Esophagus muscularis mucosa (tissue), 4 donors: ENCODE data around the gene ARHGEF37. TPM values are rescaled to one million over a fixed set of nuclear protein-coding genes. Genes with fewer than 3 reads are reported as not detected.

Source experiments
- DNase-seq: peaks from one replicate; pipeline ENCODE4 v3.0.0-alpha.2; 2017; ENCODE audit errors: extremely low spot score
- H3K27ac ChIP-seq, 4 donors: fragments of 200-600 bp; sonication (generic); replicated peaks in 1 of 4; 1 replicate in 3 of 4; 2 replicates in 1 of 4; pipeline ENCODE4 v1.5.1; 2016 to 2019; ENCODE audit warnings: mild to moderate bottlenecking in 1 of 4
- H3K27me3 ChIP-seq, 4 donors: fragments of 200-600 bp; sonication (generic); one replicate each; pipeline versions ENCODE4 v1.5.1 to v1.6.0; 2016 to 2019
- H3K36me3 ChIP-seq, 4 donors: fragments of 200-600 bp; sonication (generic); one replicate each; pipeline ENCODE4 v1.5.1; 2016 to 2019
- H3K4me1 ChIP-seq, 4 donors: fragments of 200-600 bp; sonication (generic); one replicate each; pipeline ENCODE4 v1.5.1; 2016 to 2019
- H3K4me3 ChIP-seq, 4 donors: fragments of 200-600 bp; sonication (generic); 1 replicate in 2 of 4; 2 replicates in 2 of 4; pipeline ENCODE4 v1.5.1; 2016 to 2019; ENCODE audit warnings: mild to moderate bottlenecking in 4 of 4, moderate library complexity in 1 of 4
- H3K9me3 ChIP-seq, 4 donors: fragments of 200-600 bp; sonication (generic); 1 replicate in 3 of 4; 2 replicates in 1 of 4; pipeline ENCODE4 v1.5.1; 2016 to 2019
- CTCF ChIP-seq, 3 experiments: fragments of 200-600 bp in 2 of 3; fragments of 450-650 bp in 1 of 3; sonication (generic) in 2 of 3; IDR thresholded peaks; one replicate each; pipeline ENCODE4 v1.5.1; 2017 to 2019; ENCODE audit warnings: antibody characterized with exemption in 3 of 3, mild to moderate bottlenecking in 2 of 3, moderate library complexity in 1 of 3
- EP300 ChIP-seq: sonication (generic); formaldehyde crosslinking; IDR thresholded peaks from one replicate; pipeline ENCODE4 v1.6.1; 2017; ENCODE audit warnings: antibody characterized with exemption
- POLR2A ChIP-seq: fragments of 450-650 bp; IDR thresholded peaks from one replicate; pipeline ENCODE4 v1.6.1; 2017; ENCODE audit warnings: antibody characterized with exemption, moderate library complexity, mild to moderate bottlenecking, low read depth
- POLR2AphosphoS5 ChIP-seq, 2 donors: sonication (generic); formaldehyde crosslinking; IDR thresholded peaks; one replicate each; pipeline ENCODE4 v1.6.1; 2017; ENCODE audit warnings: antibody characterized with exemption in 2 of 2
- WGBS: methylation state at CpG from one replicate; pipeline ENCODE4 v1.1.5; 2018; 5-methylcytosine and 5-hydroxymethylcytosine counted together
- intact Hi-C: fragments of 100-400 bp; cut with DNase I; formaldehyde crosslinking; loops from one replicate; pipeline ENCODE4 v1.15.1; 2023
- total RNA-seq, 4 donors: library from RNA; depleted of rRNA; stranded (reverse); fragments of >200 nt; gene quantifications; one replicate each; pipeline versions ENCODE4 v1.1.0 to v1.2.1, GENCODE V29; 2016

Gene ARHGEF37
- total RNA-seq, 4 donors from 2014 or later = 11.9 to 22.0 (median 19.5) TPM

- peak; percentile 34 for DNase-seq
- H3K36me3 ChIP-seq = no peaks in the 10 kb centered on the region
- H3K27me3 ChIP-seq = no peaks in the 10 kb centered on the region
- H3K4me1 ChIP-seq = peaks cover 0 to 3% (median 0%) of the 10 kb centered on the region in 4 donors
- no peak overlapping the region for H3K4me3 ChIP-seq
- 92% methylated on average over 4 of the region's 4 CpGs for WGBS
- TF ChIP-seq POLR2AphosphoS5 (IDR thresholded peaks at IDR 0.05) = no peak
- no peak for TF ChIP-seq EP300
- no peak for TF ChIP-seq CTCF (IDR thresholded peaks at IDR 0.05)
- no peak for TF ChIP-seq POLR2A
- intact Hi-C loops = no loop called here
- no peaks in the 10 kb centered on the region for H3K9me3 ChIP-seq
- H3K27ac ChIP-seq = no peak overlapping the region
These were observed 8.6 kb upstream of the ARHGEF37 start for GRCh38 chr5:149572576-149573231.

DNA sequence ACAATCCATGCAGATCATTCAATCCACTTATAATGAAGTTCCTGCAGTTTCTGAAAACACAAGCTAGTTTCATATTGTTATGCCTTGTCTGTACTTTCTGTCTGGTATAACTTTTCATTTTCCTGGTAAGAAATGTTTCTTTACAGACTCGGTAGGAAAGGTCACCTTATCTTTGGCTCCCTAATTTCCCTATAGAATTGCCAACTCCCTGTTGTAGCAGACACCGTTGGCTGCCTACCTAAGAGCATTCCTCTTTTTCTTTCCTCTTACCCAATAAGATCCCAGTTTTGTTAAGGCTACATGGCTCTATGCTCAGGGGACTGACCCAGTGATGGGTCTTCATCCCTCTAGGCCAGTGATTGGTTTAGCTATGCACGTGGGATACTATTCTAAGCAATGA, 6.2 kb upstream of the ARHGEF37 start:
- Histone ChIP-seq H3K4me1 (peaks cover 0 to 3% (median under 1%) of the 10 kb centered on the region in 4 donors), H3K9me3 (no peaks in the 10 kb centered on the region), H3K4me3 (no peak overlapping the region), H3K36me3 (no peaks in the 10 kb centered on the region), H3K27ac (no peak overlapping the region), H3K27me3 (no peaks in the 10 kb centered on the region)
- no peak for DNase-seq
- WGBS = 82% methylated on average over 3 of the region's 3 CpGs
- TF ChIP-seq CTCF (IDR thresholded peaks at IDR 0.05) (no peak), POLR2AphosphoS5 (IDR thresholded peaks at IDR 0.05) (no peak), EP300 (no peak), POLR2A (no peak)
- intact Hi-C loops = no loop called here

DNA sequence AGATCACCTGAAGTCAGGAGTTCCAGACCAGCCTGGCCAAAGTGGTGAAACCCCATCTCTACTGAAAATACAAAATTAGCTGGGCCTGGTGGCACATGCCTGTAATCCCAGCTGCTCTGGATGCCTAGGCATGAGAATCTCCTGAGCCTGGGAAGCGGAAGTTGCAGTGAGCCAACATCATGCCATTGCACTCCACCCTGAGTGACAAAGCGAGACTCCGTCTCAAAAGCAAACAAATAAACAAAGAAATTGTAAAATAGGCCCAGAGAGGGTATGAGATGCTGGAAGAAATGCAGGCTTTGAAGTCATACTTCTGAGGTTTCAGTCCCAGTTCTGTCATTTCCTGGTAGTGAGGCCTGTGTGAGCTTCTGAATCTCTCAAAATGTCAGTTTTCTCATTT, 5.3 kb upstream of the ARHGEF37 start:
- no peaks in the 10 kb centered on the region for H3K9me3 ChIP-seq
- no peak overlapping the region for H3K27ac ChIP-seq
- 92% methylated on average over 3 of the region's 3 CpGs for WGBS
- no peak overlapping the region for H3K4me3 ChIP-seq
- no peak for DNase-seq
- peaks cover 6 to 9% (median 9%) of the 10 kb centered on the region in 4 donors for H3K4me1 ChIP-seq
- TF ChIP-seq CTCF (IDR thresholded peaks at IDR 0.05) (no peak), EP300 (no peak), POLR2A (no peak), POLR2AphosphoS5 (IDR thresholded peaks at IDR 0.05) (no peak)
- H3K27me3 ChIP-seq = no peaks in the 10 kb centered on the region
- intact Hi-C loops = no loop called here
- no peaks in the 10 kb centered on the region for H3K36me3 ChIP-seq

DNA sequence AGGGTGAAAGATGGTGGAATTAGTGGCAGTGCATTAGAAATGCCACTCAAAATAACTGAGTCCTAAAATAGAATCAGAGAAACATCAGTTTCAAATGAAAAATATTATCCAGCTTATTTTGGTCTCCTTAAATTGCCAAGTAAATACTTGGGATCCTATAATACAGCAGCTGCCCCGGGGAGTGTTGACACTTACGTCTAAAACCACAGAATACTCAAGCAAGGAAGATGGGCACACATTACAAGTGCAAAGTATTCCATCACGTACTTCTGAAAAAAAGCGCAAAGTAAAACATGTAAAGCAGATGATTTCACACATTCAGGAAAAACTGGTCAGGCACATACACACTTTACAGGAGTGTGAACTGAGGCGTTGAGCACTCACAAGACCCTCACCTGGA, 2.4 kb upstream of the ARHGEF37 start:
- no peaks in the 10 kb centered on the region for H3K36me3 ChIP-seq
- H3K27me3 ChIP-seq = no peaks in the 10 kb centered on the region
- H3K27ac ChIP-seq = no peak overlapping the region
- H3K9me3 ChIP-seq = no peaks in the 10 kb centered on the region
- WGBS = 74% methylated on average over 5 of the region's 5 CpGs
- intact Hi-C loops = no loop called here
- TF ChIP-seq POLR2A (no peak), CTCF (IDR thresholded peaks at IDR 0.05) (no peak), POLR2AphosphoS5 (IDR thresholded peaks at IDR 0.05) (no peak), EP300 (no peak)
- peaks cover 23 to 37% (median 34%) of the 10 kb centered on the region in 4 donors for H3K4me1 ChIP-seq
- DNase-seq = no peak
- no peak overlapping the region for H3K4me3 ChIP-seq

- intact Hi-C loops = no loop called here
- no peak for DNase-seq
- 40% methylated on average over 10 of the region's 10 CpGs for WGBS
- TF ChIP-seq EP300 (no peak), POLR2AphosphoS5 (IDR thresholded peaks at IDR 0.05) (no peak), POLR2A (no peak), CTCF (IDR thresholded peaks at IDR 0.05) (no peak)
- H3K9me3 ChIP-seq = no peaks in the 10 kb centered on the region
- no peaks in the 10 kb centered on the region for H3K36me3 ChIP-seq
- peak overlapping the region; percentile 67 to 81 (median 69) for H3K4me3 ChIP-seq
- H3K4me1 ChIP-seq = peaks cover 31 to 55% (median 46%) of the 10 kb centered on the region in 4 donors
- H3K27me3 ChIP-seq = no peaks in the 10 kb centered on the region
- H3K27ac ChIP-seq = peak overlapping the region; percentile 87 to 92 (median 88)
These were observed 498 bp upstream of the ARHGEF37 start for GRCh38 chr5:149580808-149581191.
